ENCODE results near the gene BRF1. TPM values are rescaled to one million over a fixed set of nuclear protein-coding genes. Genes with fewer than 3 reads are reported as not detected.

The BRF1 gene
- polyA plus RNA-seq, 1 of the 3 experiments (the other 2 are of a cell fraction): 15.7 TPM

DNA sequence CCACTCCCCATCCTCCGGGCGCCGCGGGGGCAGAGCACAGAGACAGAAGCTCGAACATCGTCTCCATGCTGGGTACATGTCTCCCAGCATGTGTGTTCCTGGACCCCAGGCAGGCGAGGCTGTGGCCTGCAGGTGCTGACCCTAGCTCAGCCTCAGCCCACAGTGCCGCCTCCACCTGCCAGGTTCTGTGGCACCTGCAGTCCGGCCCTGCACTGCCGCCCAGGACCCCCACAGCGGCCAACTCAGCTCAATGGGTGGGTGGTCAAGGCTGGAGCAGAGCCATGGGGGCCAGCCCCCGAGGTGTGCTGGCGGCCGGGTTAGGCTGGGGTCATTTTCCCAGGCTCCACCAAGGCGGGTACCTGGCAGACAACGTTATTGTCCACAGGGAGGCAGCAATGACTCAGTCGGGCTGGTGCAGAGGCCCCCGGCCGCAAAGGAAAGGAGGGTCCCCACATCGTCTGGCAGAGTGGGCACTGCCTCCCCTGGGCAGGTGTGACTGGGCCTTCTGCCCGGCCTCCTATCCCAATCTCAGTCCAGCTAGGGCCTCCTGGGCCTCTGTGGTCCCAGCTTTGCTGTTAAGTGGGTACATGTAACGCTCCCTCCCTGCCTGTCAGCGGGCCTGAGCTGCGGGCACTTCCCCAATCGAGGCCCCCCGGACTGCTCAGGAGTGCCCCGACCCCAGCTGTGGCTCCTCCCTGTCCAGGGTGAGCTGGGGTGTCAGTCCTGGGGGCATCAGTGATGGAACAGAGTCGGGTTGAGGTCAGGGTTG lies 99.5 kb downstream of the BRF1 start:
- no peak overlapping the region for H3K9ac ChIP-seq
- no peaks in the 10 kb centered on the region for H3K36me3 ChIP-seq (replicated peaks in 1 of 2; ENCODE audit: control insufficient read depth in 1 of 2, insufficient read depth in 2 of 2, low read length in 1 of 2)
- DNase-seq: no peak
- no peaks in the 10 kb centered on the region for H3F3A ChIP-seq (replicated peaks; ENCODE audit: insufficient read depth)
- H3K9me2 ChIP-seq: no peaks in the 10 kb centered on the region
- no peaks in the 10 kb centered on the region for H4K20me1 ChIP-seq (ENCODE audit: insufficient read depth)
- no peak overlapping the region for H3K4me2 ChIP-seq
- H3K4me1 ChIP-seq (ENCODE audit: control insufficient read depth in 1 of 2, insufficient read depth in 2 of 2, low read depth in 1 of 2, low read length in 1 of 2): peaks cover 0 to 59% of the 10 kb centered on the region in 2 experiments; a peak in 1 of 4 replicates
- H3K27me3 ChIP-seq (ENCODE audit: insufficient read depth): no peaks in the 10 kb centered on the region
- no peak for TF ChIP-seq JUND (IDR thresholded peaks at IDR 0.05)
- TF ChIP-seq RAD21 (IDR thresholded peaks at IDR 0.05; ENCODE audit: low read length): peak; percentile 36; the same call in 1 of the 2 replicates
- TF ChIP-seq MXI1 (IDR thresholded peaks at IDR 0.05; ENCODE audit: low read depth, low read length): no peak
- TF ChIP-seq, protein P1, sequence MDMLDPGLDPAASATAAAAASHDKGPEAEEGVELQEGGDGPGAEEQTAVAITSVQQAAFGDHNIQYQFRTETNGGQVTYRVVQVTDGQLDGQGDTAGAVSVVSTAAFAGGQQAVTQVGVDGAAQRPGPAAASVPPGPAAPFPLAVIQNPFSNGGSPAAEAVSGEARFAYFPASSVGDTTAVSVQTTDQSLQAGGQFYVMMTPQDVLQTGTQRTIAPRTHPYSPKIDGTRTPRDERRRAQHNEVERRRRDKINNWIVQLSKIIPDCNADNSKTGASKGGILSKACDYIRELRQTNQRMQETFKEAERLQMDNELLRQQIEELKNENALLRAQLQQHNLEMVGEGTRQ (IDR thresholded peaks at IDR 0.05; ENCODE audit: borderline replicate concordance, low read depth, low read length): no peak
- TF ChIP-seq SMC3 (IDR thresholded peaks at IDR 0.05; ENCODE audit: low read depth, low read length): peak; percentile 24; the same call in 1 of the 2 replicates
- TF ChIP-seq GABPA (IDR thresholded peaks at IDR 0.05; ENCODE audit: low read depth): no peak
- H3K9me3 ChIP-seq: no peaks in the 10 kb centered on the region
- no peaks in the 10 kb centered on the region for H3K79me2 ChIP-seq (ENCODE audit: insufficient read depth)
- ChIA-PET CTCF (interaction anchor here (0.5 to 2.6 kb wide), 22 partner anchors 8 to 288 kb away, joined by 3 to 10 read pairs (median 4); partner anchors contain the start of gene BTBD6), POLR2A (no interaction called here)
- no peak overlapping the region for H2AFZ ChIP-seq (ENCODE audit: low read depth)
- H3K4me3 ChIP-seq (ENCODE audit: low read depth in 2 of 2, low read length in 1 of 2): no peak overlapping the region
- no peak overlapping the region; a peak in 1 of 4 replicates for H3K27ac ChIP-seq (ENCODE audit: low read depth in 2 of 2, low read length in 1 of 2)
- 77% methylated on average over 10 of the region's 28 CpGs for WGBS (ENCODE audit: low lambda C conversion rate)

DNA sequence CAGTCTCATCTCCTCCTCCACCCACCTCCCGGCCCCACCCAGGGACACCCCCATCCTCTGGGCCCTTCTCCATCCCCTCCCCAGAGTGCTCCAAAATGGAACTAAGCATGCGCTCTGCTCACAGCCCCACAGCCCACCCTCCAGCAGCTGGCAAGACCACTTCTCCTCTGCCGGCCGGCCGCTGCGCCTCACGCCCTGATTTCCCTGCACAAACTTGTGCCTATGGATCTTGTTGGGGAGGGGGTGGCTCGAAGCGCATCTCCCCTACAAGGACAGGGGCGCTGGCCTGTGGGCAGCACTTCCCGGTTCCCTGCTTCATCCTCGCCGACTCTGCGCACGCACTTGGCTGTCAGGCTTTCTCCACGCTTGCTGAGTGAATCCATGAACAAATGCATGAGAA lies 100.2 kb downstream of the BRF1 start:
- 74% methylated on average over 14 of the region's 16 CpGs for WGBS (ENCODE audit: low lambda C conversion rate)
- H3K4me1 ChIP-seq (ENCODE audit: control insufficient read depth in 1 of 2, insufficient read depth in 2 of 2, low read depth in 1 of 2, low read length in 1 of 2): peaks cover 0 to 53% of the 10 kb centered on the region in 2 experiments; a peak in 1 of 4 replicates
- no peaks in the 10 kb centered on the region for H3K79me2 ChIP-seq (ENCODE audit: insufficient read depth)
- ChIA-PET CTCF (interaction anchor here (0.7 to 2.4 kb wide), 15 partner anchors 9 to 289 kb away, joined by 3 to 10 read pairs (median 6); partner anchors contain the start of gene BTBD6), POLR2A (no interaction called here)
- no peaks in the 10 kb centered on the region for H3K36me3 ChIP-seq (replicated peaks in 1 of 2; ENCODE audit: control insufficient read depth in 1 of 2, insufficient read depth in 2 of 2, low read length in 1 of 2)
- no peak overlapping the region for H2AFZ ChIP-seq (ENCODE audit: low read depth)
- H3K4me2 ChIP-seq: no peak overlapping the region
- no peak overlapping the region for H3K9ac ChIP-seq
- no peaks in the 10 kb centered on the region for H3F3A ChIP-seq (replicated peaks; ENCODE audit: insufficient read depth)
- H3K9me3 ChIP-seq: no peaks in the 10 kb centered on the region
- no peaks in the 10 kb centered on the region for H4K20me1 ChIP-seq (ENCODE audit: insufficient read depth)
- no peak for DNase-seq
- TF ChIP-seq YY1 (IDR thresholded peaks at IDR 0.05; ENCODE audit: low read depth): no peak
- TF ChIP-seq SMC3 (IDR thresholded peaks at IDR 0.05; ENCODE audit: low read depth, low read length): no peak
- TF ChIP-seq RXRA (IDR thresholded peaks at IDR 0.05; ENCODE audit: borderline replicate concordance, low read depth): no peak
- TF ChIP-seq, protein P2, sequence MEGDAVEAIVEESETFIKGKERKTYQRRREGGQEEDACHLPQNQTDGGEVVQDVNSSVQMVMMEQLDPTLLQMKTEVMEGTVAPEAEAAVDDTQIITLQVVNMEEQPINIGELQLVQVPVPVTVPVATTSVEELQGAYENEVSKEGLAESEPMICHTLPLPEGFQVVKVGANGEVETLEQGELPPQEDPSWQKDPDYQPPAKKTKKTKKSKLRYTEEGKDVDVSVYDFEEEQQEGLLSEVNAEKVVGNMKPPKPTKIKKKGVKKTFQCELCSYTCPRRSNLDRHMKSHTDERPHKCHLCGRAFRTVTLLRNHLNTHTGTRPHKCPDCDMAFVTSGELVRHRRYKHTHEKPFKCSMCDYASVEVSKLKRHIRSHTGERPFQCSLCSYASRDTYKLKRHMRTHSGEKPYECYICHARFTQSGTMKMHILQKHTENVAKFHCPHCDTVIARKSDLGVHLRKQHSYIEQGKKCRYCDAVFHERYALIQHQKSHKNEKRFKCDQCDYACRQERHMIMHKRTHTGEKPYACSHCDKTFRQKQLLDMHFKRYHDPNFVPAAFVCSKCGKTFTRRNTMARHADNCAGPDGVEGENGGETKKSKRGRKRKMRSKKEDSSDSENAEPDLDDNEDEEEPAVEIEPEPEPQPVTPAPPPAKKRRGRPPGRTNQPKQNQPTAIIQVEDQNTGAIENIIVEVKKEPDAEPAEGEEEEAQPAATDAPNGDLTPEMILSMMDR (IDR thresholded peaks at IDR 0.05): no peak
- no peak for TF ChIP-seq TEAD4 (IDR thresholded peaks at IDR 0.05; ENCODE audit: borderline replicate concordance, insufficient read depth)
- TF ChIP-seq, protein P1 (IDR thresholded peaks at IDR 0.05; ENCODE audit: borderline replicate concordance, low read depth, low read length): no peak
- no peak for TF ChIP-seq EP300 (IDR thresholded peaks at IDR 0.05; ENCODE audit: borderline replicate concordance in 1 of 2, low read depth in 1 of 2, low read length in 1 of 2)
- no peak for TF ChIP-seq FOSL2 (IDR thresholded peaks at IDR 0.05; ENCODE audit: borderline replicate concordance, low read depth)
- TF ChIP-seq, protein P3, sequence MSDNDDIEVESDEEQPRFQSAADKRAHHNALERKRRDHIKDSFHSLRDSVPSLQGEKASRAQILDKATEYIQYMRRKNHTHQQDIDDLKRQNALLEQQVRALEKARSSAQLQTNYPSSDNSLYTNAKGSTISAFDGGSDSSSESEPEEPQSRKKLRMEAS (IDR thresholded peaks at IDR 0.05; ENCODE audit: low read depth): no peak
- no peak for TF ChIP-seq JUND (IDR thresholded peaks at IDR 0.05)
- no peak for TF ChIP-seq MEF2A (IDR thresholded peaks at IDR 0.05; ENCODE audit: borderline replicate concordance, low read depth)
- no peak for TF ChIP-seq NFIC (IDR thresholded peaks at IDR 0.05; ENCODE audit: borderline replicate concordance)
- TF ChIP-seq, protein P4, sequence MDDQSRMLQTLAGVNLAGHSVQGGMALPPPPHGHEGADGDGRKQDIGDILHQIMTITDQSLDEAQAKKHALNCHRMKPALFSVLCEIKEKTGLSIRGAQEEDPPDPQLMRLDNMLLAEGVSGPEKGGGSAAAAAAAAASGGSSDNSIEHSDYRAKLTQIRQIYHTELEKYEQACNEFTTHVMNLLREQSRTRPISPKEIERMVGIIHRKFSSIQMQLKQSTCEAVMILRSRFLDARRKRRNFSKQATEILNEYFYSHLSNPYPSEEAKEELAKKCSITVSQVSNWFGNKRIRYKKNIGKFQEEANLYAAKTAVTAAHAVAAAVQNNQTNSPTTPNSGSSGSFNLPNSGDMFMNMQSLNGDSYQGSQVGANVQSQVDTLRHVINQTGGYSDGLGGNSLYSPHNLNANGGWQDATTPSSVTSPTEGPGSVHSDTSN (IDR thresholded peaks at IDR 0.05): no peak
- no peak for TF ChIP-seq RFX5 (IDR thresholded peaks at IDR 0.05; ENCODE audit: low read length)
- TF ChIP-seq NRF1 (IDR thresholded peaks at IDR 0.05; ENCODE audit: low read depth, low read length): no peak
- TF ChIP-seq RAD21 (IDR thresholded peaks at IDR 0.05; ENCODE audit: low read length): no peak
- H3K4me3 ChIP-seq (ENCODE audit: low read depth in 2 of 2, low read length in 1 of 2): no peak overlapping the region
- no peaks in the 10 kb centered on the region for H3K27me3 ChIP-seq (ENCODE audit: insufficient read depth)
- no peaks in the 10 kb centered on the region for H3K9me2 ChIP-seq
- no peak overlapping the region for H3K27ac ChIP-seq (ENCODE audit: low read depth in 2 of 2, low read length in 1 of 2)

Measured in SK-N-SH (cell line).